ENCODE data around the gene CPXM1. TPM values are rescaled to one million over a fixed set of nuclear protein-coding genes. Genes with fewer than 3 reads are reported as not detected.

CPXM1 gene
- total RNA-seq = under 1 TPM; 0.46 to 0.71 TPM
- not detected for polyA plus RNA-seq

DNA sequence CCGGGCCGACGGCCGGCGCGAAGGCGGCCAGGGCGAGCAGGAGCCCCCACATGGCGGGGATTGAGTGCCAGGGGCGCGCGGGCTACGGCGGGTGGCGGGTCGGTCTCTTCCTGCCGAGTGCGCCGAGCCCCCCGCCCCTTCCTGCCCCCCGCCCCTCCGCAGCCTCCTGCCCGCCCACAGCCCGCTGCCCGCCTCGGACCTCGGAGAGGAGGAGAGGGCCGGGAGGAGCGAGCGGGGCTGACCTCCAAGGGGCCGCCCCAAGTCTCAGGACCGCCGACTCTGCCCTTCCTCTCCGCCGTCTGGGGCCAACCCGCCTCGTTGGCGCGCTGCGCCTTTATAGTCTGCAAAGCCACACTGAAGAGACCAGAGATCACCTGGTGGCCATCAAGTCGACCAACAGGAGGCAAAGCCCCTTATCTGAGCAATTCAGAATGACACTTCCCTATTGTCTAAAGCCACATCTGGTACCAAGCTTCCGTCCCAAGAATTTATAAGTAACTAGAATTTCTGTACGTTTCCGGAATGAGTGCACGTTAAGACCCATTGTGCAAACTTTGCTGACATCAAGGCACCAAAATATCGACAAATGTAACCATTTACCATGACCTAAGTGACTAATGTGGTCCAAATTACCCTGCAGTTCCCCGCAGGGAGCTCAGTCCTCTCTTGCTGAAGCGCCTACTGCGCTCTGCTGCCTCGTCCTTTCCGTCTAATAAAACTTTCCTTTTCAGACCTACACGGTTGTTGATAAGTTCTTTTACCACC is at the start of gene CPXM1:
Gene CPXM1 (minus strand): TSS at position 107 of the 765 bp plus-strand sequence. CDS start 55 bp downstream, at position 52.
- POLR2A ChIA-PET = no interaction called here

DNA sequence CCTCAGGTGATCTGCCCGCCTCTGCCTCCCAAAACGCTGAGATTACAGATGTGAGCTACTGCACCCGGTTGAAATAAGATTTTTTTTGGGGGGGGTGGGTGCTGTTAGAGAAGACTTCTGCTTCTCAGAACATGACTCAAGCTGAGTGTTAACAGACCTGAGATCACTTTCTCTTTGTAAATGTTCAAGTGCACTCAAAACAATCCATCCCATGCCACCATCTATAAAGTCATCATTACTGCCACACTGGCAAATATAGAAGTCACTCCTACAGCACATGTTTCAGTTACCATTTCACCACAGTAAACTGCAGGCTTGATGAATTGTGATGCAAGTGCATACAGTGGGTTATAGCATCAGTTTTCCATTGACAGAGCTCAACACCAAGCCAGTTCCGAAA is 49.1 kb upstream of the CPXM1 start:
- Histone ChIP-seq H3K9me3 (ENCODE audit: low read length) (no peaks in the 10 kb centered on the region), H3K36me3 (ENCODE audit: insufficient read depth, low read length) (no peaks in the 10 kb centered on the region), H3K27me3 (ENCODE audit: insufficient read depth, low read length, poor library complexity, severe bottlenecking) (no peaks in the 10 kb centered on the region), H3K4me1 (ENCODE audit: insufficient read depth, low read length) (peaks cover 16% of the 10 kb centered on the region), H3K27ac (ENCODE audit: low read depth, low read length) (no peak overlapping the region), H3K4me3 (ENCODE audit: low read length) (no peak overlapping the region)
- Mint-ChIP-seq H3K27ac (peak overlapping the region in 1 of 8 donors; percentile 36), H3K9me3 (no peaks in the 10 kb centered on the region), H3K36me3 (peaks cover 0 to 9% (median 0%) of the 10 kb centered on the region in 3 donors), H3K27me3 (peaks cover 0 to 2% of the 10 kb centered on the region in 2 donors), H3K4me1 (peaks cover 33 to 53% (median 36%) of the 10 kb centered on the region in 3 donors), H3K4me3 (no peak overlapping the region)
- ChIA-PET CTCF (interaction anchor here (1.3 to 1.8 kb wide), 3 partner anchors 9 to 22 kb away, joined by 3 to 4 read pairs (median 4); partner anchors contain the start of genes PCED1A and VPS16), POLR2A (no interaction called here)
- DNase-seq = no peak

More for the DNA sequence above, at the start of gene CPXM1:
- Histone ChIP-seq H3K4me1 (ENCODE audit: insufficient read depth, low read length) (peaks cover 12% of the 10 kb centered on the region), H3K36me3 (ENCODE audit: insufficient read depth, low read length) (no peaks in the 10 kb centered on the region), H3K27ac (ENCODE audit: low read depth, low read length) (peak within 1 kb of the TSS; percentile 9), H3K4me3 (ENCODE audit: low read length) (peak within 1 kb of the TSS; percentile 50), H3K9me3 (ENCODE audit: low read length) (no peaks in the 10 kb centered on the region), H3K27me3 (ENCODE audit: insufficient read depth, low read length, poor library complexity, severe bottlenecking) (peaks cover 28% of the 10 kb centered on the region)
- DNase-seq = peak in 1 of 5 donors; percentile 14
- Mint-ChIP-seq H3K4me1 (peaks cover 19 to 26% (median 25%) of the 10 kb centered on the region in 3 donors), H3K9me3 (peaks cover 0 to 4% (median 1%) of the 10 kb centered on the region in 5 donors), H3K27me3 (peaks cover 50 to 71% of the 10 kb centered on the region in 2 donors), H3K27ac (peak within 1 kb of the TSS in 1 of 8 donors; percentile 61), H3K36me3 (peaks cover 0 to 2% (median 0%) of the 10 kb centered on the region in 3 donors), H3K4me3 (peak within 1 kb of the TSS; percentile 80 to 92 (median 85))
- CTCF ChIA-PET = no interaction called here

DNA sequence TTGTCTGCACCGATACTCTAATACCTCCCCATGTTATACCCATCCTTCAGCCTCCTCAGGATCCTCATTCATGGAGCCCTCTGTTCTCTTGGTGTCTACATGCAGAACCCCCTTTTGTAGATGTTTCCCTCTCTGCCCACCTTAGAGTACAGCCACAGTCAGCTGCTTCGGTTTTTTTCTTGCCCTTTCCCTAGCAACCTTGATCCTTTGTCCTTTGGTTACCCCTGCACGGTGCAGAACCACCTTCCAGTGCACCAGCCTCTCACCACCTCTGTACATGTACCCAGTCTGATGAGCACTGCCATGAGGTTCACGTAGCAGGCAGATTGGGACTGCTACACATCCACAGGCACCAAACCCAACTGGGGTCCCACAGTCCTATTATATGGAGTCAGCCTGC is 47.4 kb upstream of the CPXM1 start:
- H3K9me3 Mint-ChIP-seq = no peaks in the 10 kb centered on the region

DNA sequence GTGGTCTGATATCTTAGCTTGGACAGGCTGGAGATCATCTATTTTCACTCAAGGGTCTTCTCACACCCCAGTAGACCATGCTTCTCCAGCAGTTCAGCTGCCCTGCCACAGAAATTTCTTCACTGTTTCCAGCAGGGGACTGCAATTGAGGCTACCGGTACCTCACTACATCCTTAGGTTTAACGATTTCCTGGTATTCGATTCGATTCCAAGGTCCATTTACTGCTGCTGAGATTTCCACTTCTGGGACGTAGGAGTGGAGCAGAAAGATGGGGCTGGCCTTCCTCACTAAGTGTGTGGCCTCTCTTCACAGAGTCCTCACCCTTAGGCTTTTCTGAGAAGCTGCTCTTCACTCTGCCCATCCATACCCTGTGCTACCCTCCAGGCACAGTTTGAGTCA is 46.3 kb upstream of the CPXM1 start:
- Mint-ChIP-seq H3K27ac (peak overlapping the region in 2 of 8 donors; percentile 25 to 91), H3K9me3 (no peaks in the 10 kb centered on the region), H3K4me3 (peak overlapping the region in 1 of 7 donors; percentile 39), H3K27me3 (peaks cover 0 to 2% of the 10 kb centered on the region in 2 donors), H3K36me3 (peaks cover 0 to 11% (median 1%) of the 10 kb centered on the region in 3 donors), H3K4me1 (peaks cover 23 to 50% (median 24%) of the 10 kb centered on the region in 3 donors)
- POLR2A ChIA-PET = interaction anchor here (0.6 kb wide), 1 partner anchor 58 kb away, joined by 3 read pairs; no protein-coding TSS in a partner anchor
- no peak for DNase-seq
- H3K4me1 ChIP-seq (ENCODE audit: insufficient read depth, low read length) = peaks cover 4% of the 10 kb centered on the region
- H3K27me3 ChIP-seq (ENCODE audit: insufficient read depth, low read length, poor library complexity, severe bottlenecking) = no peaks in the 10 kb centered on the region
- CTCF ChIA-PET = no interaction called here
- no peaks in the 10 kb centered on the region for H3K9me3 ChIP-seq (ENCODE audit: low read length)
- no peak overlapping the region for H3K4me3 ChIP-seq (ENCODE audit: low read length)
- no peaks in the 10 kb centered on the region for H3K36me3 ChIP-seq (ENCODE audit: insufficient read depth, low read length)
- no peak overlapping the region for H3K27ac ChIP-seq (ENCODE audit: low read depth, low read length)

More for the DNA sequence above, 47.4 kb upstream of the CPXM1 start:
- DNase-seq = no peak
- Histone ChIP-seq H3K27ac (ENCODE audit: low read depth, low read length) (no peak overlapping the region), H3K4me1 (ENCODE audit: insufficient read depth, low read length) (peaks cover 11% of the 10 kb centered on the region), H3K4me3 (ENCODE audit: low read length) (no peak overlapping the region), H3K36me3 (ENCODE audit: insufficient read depth, low read length) (no peaks in the 10 kb centered on the region), H3K27me3 (ENCODE audit: insufficient read depth, low read length, poor library complexity, severe bottlenecking) (no peaks in the 10 kb centered on the region), H3K9me3 (ENCODE audit: low read length) (no peaks in the 10 kb centered on the region)
- H3K4me3 Mint-ChIP-seq = no peak overlapping the region
- peak overlapping the region in 1 of 8 donors; percentile 27 for H3K27ac Mint-ChIP-seq
- H3K36me3 Mint-ChIP-seq = peaks cover 0 to 10% (median 1%) of the 10 kb centered on the region in 3 donors
- peaks cover 34 to 60% (median 35%) of the 10 kb centered on the region in 3 donors for H3K4me1 Mint-ChIP-seq
- CTCF ChIA-PET = no interaction called here
- peaks cover 0 to 2% of the 10 kb centered on the region in 2 donors for H3K27me3 Mint-ChIP-seq
- POLR2A ChIA-PET = no interaction called here

DNA sequence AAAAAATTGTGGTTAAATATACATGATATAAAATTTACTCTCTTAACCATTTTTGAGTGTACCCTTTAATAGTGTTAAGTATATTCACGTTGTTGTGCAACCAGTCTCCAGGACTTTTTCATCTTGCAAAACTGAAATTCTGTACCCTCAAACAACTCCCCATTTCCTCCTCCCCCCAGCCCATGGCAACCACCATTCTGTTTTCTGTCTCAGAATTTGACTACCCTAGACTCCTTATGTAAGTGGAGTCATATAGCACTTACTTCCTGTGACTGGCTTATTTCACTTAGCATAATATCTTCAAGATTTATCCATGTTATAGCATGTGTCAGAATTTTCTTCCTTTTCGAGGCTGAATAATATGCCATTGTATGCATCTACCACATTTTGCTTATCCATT is 45.2 kb upstream of the CPXM1 start:
- Histone ChIP-seq H3K27me3 (ENCODE audit: insufficient read depth, low read length, poor library complexity, severe bottlenecking) (no peaks in the 10 kb centered on the region), H3K4me3 (ENCODE audit: low read length) (no peak overlapping the region), H3K4me1 (ENCODE audit: insufficient read depth, low read length) (peaks cover 11% of the 10 kb centered on the region), H3K9me3 (ENCODE audit: low read length) (no peaks in the 10 kb centered on the region), H3K27ac (ENCODE audit: low read depth, low read length) (no peak overlapping the region), H3K36me3 (ENCODE audit: insufficient read depth, low read length) (no peaks in the 10 kb centered on the region)
- peaks cover 26 to 53% (median 27%) of the 10 kb centered on the region in 3 donors for H3K4me1 Mint-ChIP-seq
- DNase-seq = no peak
- H3K36me3 Mint-ChIP-seq = peaks cover 0 to 16% (median 1%) of the 10 kb centered on the region in 3 donors
- CTCF ChIA-PET = no interaction called here
- POLR2A ChIA-PET = no interaction called here
- peak overlapping the region in 1 of 8 donors; percentile 24 for H3K27ac Mint-ChIP-seq
- no peaks in the 10 kb centered on the region for H3K9me3 Mint-ChIP-seq
- H3K27me3 Mint-ChIP-seq = peaks cover 0 to 2% of the 10 kb centered on the region in 2 donors
- peak overlapping the region in 1 of 7 donors; percentile 51 for H3K4me3 Mint-ChIP-seq

DNA sequence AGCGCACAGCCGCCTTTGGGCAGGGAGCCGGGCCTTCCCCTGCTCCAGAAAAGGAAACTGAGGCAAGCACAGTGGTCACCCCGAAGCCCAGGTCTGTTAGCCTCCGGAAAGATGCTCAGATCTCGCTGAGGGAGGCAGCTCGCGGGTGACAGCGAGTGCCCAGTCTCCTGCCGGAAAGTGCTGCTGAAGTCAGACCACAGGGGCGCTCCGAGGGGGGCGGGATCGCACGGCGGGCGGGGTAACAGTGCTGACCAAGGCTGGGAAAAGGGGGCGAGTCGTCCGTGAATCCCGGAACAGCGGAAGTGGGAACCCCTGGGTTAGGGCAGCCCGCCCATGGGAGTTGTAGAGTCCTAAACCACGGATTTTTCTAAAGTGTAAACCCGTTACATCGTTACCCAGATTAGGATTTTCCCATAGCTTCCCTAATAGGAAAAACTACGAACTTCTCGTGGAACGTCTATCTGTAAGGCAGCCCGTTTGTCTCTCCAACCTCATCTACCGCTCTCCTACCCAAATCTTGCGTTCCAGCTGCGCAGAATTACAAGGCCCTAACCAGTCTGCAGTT is 40.6 kb upstream of the CPXM1 start:
- H3K36me3 Mint-ChIP-seq = peaks cover 0 to 23% (median 9%) of the 10 kb centered on the region in 3 donors
- peak overlapping the region; percentile 52 for H3K27ac ChIP-seq (ENCODE audit: low read depth, low read length)

DNA sequence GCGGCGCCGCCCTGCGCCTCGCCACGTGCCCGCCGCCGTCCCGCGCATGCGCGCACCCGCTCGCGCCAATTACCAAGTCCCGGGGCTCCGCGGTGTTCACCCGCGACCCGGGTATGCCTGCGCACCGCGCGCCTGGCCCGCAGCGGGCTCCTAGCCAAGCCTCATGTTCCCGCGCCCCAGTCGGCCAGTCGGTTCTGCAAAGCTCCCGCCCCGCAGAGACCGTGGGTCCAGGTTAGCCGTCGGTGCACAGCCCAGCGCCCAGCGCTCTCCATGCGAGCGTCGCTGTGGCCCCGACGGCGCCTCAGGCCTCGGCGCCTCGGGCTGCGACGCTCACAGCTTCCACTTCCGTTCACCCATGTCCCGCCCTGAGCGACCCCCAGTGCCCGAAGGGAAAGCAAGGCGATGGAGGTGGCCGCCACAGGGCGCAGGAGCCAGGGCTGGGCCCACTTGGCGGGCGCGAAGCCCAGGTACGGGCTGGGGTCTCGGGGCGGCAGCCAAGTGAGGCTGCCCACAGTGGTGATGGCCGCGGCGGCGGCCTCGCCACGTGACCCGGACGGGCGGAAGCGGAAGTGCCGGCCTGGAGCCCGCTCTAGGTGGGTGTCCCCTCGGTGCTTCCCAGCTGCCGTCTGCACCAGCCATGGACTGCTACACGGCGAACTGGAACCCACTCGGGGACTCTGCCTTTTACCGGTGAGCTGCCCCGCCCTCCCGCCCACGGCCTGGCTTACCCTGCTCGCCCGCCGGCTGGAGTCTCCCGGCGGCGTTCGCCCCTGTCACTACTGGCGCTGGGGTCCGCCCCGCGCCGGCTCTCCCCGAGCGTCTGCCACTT is 39.9 kb upstream of the CPXM1 start, which contains the start of the genes PCED1A and VPS16:
Gene PCED1A (minus strand): TSS at position 518 of the 829 bp plus-strand sequence. CDS start 743 bp downstream, outside the sequence.
Gene VPS16 (plus strand): TSS at position 608 of the 829 bp plus-strand sequence. CDS start 30 bp downstream, at position 638.
- no peaks in the 10 kb centered on the region for H3K9me3 Mint-ChIP-seq
- peak within 1 kb of the TSS; percentile 86 to 95 (median 89) for H3K4me3 Mint-ChIP-seq
- H3K9me3 ChIP-seq (ENCODE audit: low read length) = no peaks in the 10 kb centered on the region
- peak; percentile 82 to 92 (median 85) for DNase-seq
- POLR2A ChIA-PET = interaction anchor here (0.5 to 1.9 kb wide), 9 partner anchors 14 to 256 kb away, joined by 3 to 8 read pairs (median 3); partner anchors contain the start of genes IDH3B and PTPRA
- H3K4me3 ChIP-seq (ENCODE audit: low read length) = peak within 1 kb of the TSS; percentile 87
- H3K27ac Mint-ChIP-seq = peak within 1 kb of the TSS; percentile 84 to 95 (median 89)
- peaks cover 33 to 59% (median 40%) of the 10 kb centered on the region in 3 donors for H3K4me1 Mint-ChIP-seq
- H3K36me3 ChIP-seq (ENCODE audit: insufficient read depth, low read length) = no peaks in the 10 kb centered on the region
- H3K36me3 Mint-ChIP-seq = peaks cover 0 to 25% (median 9%) of the 10 kb centered on the region in 3 donors
- H3K4me1 ChIP-seq (ENCODE audit: insufficient read depth, low read length) = peaks cover 23% of the 10 kb centered on the region
- CTCF ChIA-PET = interaction anchor here (0.8 to 1.8 kb wide), 6 partner anchors 9 to 187 kb away, joined by 3 to 5 read pairs (median 3); partner anchors contain the start of gene NOP56
- no peaks in the 10 kb centered on the region for H3K27me3 ChIP-seq (ENCODE audit: insufficient read depth, low read length, poor library complexity, severe bottlenecking)
- no peaks in the 10 kb centered on the region for H3K27me3 Mint-ChIP-seq
- H3K27ac ChIP-seq (ENCODE audit: low read depth, low read length) = peak within 1 kb of the TSS; percentile 85

More for the DNA sequence above, 40.6 kb upstream of the CPXM1 start:
- H3K27me3 Mint-ChIP-seq = no peaks in the 10 kb centered on the region
- H3K4me1 ChIP-seq (ENCODE audit: insufficient read depth, low read length) = peaks cover 23% of the 10 kb centered on the region
- no peaks in the 10 kb centered on the region for H3K36me3 ChIP-seq (ENCODE audit: insufficient read depth, low read length)
- no peaks in the 10 kb centered on the region for H3K9me3 Mint-ChIP-seq
- H3K27me3 ChIP-seq (ENCODE audit: insufficient read depth, low read length, poor library complexity, severe bottlenecking) = no peaks in the 10 kb centered on the region
- H3K4me1 Mint-ChIP-seq = peaks cover 35 to 62% (median 40%) of the 10 kb centered on the region in 3 donors
- peak overlapping the region; percentile 64 to 93 (median 82) for H3K27ac Mint-ChIP-seq
- peak overlapping the region; percentile 86 to 95 (median 89) for H3K4me3 Mint-ChIP-seq
- peak in 4 of 5 donors; percentile 27 to 61 (median 39) for DNase-seq
- ChIA-PET CTCF (interaction anchor here (1.2 to 1.8 kb wide), 3 partner anchors 8 to 88 kb away, joined by 3 to 5 read pairs (median 4); no protein-coding TSS in a partner anchor), POLR2A (interaction anchor here (0.5 to 1.9 kb wide), 6 partner anchors 30 to 256 kb away, joined by 3 to 8 read pairs (median 5); partner anchors contain the start of gene PTPRA)
- H3K9me3 ChIP-seq (ENCODE audit: low read length) = no peaks in the 10 kb centered on the region
- H3K4me3 ChIP-seq (ENCODE audit: low read length) = peak overlapping the region; percentile 79
